HCEC 1CT (cell line): ENCODE results near the gene CAMK1D.
A peak's percentile ranks its signal among the peaks of the same experiment; 100 is the strongest.

Source experiments
- DNase-seq: peaks from one replicate; pipeline ENCODE4 v3.0.0-alpha.2; 2017

CAMK1D gene

DNA sequence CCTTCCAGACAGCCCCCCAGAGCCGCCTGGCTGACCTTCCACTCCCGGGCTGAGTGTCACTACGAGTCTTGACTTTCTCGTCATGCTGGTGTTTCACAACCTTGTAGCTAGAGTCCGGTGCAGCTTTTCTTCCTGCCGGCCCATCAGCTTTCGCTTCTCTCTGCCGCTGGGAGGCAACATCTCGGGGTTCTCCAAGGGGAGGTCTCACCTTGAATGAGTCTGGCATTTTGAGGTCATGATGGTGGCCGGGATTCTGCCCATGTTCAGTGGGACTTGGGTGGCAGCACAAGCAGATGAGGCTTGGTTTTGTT, 285.2 kb downstream of the CAMK1D start:
- DNase-seq: no peak

- DNase-seq: no peak
Observed at GRCh38 chr10:12635127-12635541, 285.8 kb downstream of the CAMK1D start.

GRCh38 chr10:12636571-12636970, 287.2 kb downstream of the CAMK1D start:
- no peak for DNase-seq

DNA sequence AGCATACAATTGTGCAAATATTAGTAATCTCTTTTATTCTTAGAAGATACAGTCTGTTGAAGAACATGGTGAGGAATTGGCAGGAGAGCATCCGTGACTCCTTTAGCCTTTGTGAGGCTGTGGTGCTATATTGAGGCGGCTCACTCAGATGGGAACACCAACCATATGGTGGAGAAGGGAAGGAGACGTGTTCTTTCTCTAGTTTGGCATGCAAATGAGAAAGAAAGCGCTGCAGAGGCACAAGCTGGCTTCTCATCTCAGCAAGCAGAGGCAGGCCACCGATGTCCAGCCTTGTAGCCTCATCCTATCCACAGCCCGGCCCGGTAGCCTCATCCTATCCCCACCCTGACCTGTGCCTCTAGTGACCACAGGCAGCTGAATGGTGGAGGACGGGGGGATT, 288.3 kb downstream of the CAMK1D start:
- DNase-seq: no peak

DNA sequence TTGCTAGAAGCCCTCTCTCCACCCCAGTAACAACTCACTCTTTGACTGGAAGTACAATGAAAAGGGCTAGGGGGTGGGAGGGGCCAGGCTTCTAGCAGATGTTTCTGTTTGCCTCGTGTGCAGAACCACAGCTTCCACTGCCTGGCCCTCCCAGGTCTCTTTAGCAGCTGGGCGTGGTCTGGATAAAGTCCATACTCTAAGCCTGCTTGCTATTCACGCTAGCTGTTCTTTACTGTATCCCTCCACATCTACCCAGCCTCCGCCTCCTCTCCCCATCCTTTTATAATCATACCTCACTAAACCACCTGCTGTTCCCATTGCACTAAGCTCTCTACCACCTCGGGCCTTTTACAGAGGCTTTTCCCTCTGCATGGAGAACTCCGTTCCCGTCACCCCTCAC, 288.8 kb downstream of the CAMK1D start:
- no peak for DNase-seq

GRCh38 chr10:12638781-12639180, 289.4 kb downstream of the CAMK1D start:
- no peak for DNase-seq

DNA sequence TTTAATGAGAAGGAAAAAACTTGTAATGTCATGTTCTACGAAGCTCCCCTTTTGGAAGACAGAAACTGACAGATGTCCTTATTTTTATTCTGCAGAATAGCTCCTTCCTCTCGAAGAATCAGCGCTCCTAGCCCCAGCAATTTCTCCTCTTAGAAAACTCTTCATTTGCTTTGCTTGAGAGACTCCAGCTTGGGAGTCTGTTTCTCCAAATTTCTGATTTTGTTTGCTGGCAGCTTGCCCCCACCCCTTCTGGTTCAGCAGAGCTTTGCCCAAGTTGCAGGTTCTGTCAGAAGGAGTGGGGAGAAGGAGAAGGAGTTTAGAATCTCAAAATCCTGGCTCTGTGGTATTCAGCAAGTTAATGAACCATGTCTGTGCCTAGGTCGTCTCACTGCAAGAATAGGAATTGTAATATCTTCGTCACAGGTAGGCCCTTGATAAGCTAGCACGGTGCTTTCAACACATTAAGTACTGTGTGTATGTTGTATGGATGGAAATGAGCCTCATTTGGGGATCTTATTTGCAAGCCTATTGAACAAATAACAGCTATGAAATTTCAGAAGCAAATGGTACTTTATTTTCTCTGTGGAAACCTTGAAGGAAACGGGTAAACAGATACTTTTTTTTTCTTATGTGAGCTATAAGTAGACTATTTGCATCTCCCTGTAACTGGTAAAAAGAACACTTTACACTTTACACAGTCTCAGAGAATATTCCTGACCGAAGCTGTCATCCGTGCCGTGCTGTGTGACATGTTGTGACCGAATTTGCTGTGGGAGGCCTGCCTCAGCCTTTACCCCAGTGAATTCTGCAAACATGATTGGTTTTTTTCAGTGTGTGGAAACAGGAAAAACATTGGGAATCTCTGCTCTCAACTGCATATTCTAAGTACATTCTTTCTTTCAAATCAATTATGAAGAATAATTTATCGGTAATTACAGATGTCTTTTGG, 290.9 kb downstream of the CAMK1D start:
- DNase-seq: no peak

GRCh38 chr10:12642036-12642435, 292.7 kb downstream of the CAMK1D start:
- DNase-seq: no peak

DNA sequence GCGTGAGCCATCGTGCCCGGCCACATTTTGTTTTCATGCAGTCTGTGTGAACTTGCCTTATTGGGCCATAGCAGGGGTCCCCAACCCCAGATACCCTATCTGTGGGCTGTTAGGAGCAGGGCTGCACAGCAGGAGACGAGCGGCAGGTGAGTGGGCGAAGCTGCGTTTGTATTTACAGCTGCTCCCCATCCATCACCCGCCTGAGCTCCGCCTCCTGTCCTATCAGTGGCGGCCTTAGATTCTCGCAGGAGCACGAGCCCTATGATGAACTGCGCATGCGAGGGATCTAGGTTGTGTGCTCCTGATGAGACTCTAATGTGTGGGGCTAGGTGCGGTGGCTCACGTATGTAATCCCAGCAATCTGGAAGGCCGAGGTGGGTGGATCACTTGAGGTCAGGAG, 293.9 kb downstream of the CAMK1D start:
- DNase-seq: no peak

DNA sequence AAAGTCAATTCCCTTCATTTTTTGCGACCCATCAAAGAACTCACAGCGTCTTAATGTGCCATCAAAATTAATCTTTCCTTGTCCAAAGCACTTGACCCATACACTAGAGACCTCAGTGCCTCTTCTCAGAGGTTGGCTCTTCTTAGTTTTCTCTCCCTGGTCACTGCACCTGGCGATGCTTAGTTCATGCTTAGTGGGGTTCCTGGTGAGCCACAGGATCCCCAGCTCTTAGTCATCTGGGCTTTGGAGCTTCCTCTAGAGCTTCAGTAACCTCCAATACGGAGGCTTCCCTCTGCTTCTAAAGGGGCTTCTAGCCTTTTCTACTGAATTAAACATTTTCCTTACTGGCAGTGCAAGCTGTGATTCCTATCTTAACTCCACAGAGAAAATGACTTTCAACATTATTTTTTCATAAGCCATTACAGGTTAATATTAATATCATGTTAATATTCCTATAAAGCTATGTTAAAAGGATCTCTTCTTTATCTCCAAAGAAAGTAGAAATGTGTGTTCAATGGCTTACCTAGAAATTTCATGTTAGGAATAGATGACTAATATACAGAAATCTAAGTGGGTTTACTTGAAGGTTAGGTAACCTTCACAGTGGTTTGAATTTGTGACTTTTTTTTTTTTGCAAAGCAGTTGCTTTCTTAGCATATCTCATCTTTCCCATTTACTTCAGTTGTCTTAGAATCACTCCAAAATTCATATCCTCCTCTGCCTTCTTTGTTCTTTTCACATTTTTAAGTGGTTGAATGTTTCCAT, 295.2 kb downstream of the CAMK1D start:
- no peak for DNase-seq

- DNase-seq: no peak
Observed at GRCh38 chr10:12645449-12645848, 296.1 kb downstream of the CAMK1D start.

DNA sequence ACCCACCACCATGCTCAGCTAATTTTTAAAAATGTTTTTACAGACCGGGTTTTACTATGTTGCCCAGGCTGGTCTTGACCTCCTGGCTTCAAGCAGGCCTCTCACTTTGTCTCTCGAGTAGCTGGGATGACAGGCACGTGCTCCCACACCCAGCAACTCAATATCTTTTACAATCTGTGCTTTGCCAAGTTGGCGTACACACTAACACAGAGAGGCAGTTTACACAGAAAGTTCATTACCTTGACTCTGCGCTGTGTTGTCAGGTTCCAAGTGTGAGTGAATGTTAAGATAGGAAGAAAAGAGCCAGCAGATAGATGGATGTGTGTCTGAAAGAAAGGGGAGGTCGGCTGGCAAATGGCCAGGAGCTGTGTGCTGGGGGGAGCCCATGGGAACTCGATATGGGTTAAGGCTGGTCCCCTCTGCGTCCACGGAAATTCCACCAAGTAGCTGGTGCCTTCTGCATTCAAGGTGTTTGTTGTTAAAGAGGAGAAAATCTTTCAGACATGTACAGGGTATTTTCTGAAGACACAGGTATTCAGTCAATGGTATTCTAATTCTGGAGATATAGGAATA, 299.8 kb downstream of the CAMK1D start:
- DNase-seq: no peak

DNA sequence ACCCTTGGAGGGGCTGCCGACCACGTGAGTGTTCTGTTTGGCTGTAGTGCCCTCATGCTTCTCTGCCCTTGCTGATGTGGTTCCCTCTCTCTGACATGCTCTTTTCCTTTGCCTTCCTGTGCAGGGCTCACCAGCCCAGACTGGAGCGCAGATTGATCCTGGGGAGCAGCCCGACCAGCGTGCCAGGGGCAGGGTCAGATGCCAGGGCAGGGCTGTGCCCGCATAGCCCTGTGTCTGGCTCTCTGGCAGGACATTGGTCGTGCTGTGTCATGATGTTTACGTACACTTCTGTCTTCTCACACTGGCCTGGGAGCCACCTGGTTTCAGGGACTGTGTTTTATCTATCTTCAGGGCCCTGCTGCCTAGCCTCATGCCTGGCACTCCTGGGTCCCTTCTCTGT, 300.8 kb downstream of the CAMK1D start:
- DNase-seq: no peak

DNA sequence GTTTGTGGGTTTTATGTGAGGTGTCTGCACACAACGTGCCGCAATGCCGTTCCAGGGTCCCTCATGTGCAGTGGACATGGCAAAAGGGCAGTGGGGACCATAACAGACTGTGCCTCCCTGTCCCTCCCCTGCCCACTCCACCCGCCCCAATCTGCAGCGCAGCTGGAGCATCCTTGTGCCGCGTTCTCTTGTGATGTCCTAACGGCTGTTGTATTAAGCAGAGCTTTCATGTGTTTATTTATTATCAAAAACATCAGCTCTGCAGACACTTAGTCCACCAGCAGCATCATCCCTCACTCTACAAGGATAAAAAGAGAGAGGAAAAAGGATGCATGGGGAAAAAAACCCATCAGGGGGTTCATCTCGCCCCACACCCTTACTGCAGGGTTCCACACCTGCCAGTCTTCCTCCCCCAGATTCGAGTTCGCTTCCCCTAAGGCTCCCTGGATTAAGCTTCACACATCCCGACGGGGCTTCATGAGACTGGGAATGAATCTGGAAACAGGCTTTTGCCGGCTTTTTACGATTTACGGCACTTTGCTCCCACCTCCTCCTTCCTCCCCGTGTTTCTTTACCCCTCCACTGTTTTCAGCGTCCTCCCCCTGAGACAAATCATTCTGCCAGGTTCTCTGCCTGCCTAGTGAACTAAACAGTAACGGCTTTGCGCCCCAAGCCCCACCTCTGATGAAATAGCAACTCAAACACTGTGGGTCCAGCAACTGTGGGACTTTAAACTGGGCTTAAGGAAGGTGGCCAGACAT, 301.4 kb downstream of the CAMK1D start:
- DNase-seq: no peak

- DNase-seq: no peak
Observed at GRCh38 chr10:12655940-12656339, 306.6 kb downstream of the CAMK1D start.

DNA sequence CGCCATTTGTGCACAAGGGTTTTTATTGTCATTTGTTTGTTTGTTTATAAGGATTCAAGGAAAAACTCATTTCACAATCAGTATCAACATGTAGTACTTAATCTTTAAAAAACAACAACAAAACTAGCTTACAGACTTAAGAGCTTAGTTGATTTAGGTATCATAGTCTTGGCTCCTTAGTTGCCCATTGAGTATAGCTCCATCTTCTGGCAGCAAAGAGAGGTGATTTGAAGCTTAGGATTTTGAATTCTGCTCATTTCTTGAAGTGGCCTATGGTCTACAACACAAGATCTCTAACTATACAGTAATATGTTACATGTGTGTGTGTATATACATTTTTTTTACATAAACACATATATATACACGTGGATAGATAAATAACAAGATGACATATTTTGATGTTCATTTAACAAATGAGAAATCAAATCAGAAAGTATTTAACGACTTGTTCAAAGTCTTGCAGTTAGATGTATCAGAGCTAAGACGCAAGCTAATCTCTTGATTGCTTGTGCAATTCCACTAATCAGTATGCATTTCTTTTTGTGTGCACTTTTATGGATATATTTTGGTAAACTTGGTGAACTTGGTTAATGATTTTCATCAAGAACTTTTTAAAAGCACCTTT, 307.3 kb downstream of the CAMK1D start:
- DNase-seq: peak; percentile 58

DNA sequence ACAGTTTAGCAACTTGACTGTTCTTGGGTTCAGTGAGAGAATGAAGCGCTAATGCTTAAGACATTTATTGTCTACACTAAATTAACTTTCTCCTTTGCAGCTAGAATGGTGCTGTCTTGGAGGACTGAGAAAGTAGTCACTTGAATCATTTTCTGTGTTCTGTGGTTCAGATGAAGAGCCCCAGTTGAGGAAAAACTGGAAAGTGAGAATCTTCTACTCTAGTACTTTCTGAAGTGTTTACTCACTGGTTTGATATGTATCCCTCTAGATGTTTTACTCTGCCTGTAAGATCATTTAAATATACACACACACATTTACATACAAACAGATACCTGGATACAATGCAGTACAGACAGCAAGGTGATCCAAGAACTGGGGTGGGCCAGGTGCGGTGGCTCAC, 308.1 kb downstream of the CAMK1D start:
- DNase-seq: no peak

DNA sequence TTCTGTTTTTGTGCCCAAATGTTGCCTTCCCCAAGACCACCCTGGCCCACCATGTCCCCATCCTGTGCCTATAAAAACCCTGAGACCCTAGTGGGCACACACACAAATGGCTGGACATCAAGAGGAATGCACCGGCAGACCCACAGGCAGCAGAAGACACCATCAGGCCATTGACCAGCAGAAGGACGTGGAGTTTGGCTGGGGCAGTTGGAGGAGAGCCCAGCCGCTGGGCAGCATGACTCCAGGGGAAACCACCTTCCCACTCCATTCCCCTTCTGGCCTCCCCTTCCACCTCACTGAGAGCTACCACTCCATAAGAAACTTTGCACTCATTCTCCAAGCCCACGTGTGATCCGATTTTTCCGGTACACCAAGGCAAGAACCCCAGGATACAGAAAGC, 309.2 kb downstream of the CAMK1D start:
- DNase-seq: no peak

DNA sequence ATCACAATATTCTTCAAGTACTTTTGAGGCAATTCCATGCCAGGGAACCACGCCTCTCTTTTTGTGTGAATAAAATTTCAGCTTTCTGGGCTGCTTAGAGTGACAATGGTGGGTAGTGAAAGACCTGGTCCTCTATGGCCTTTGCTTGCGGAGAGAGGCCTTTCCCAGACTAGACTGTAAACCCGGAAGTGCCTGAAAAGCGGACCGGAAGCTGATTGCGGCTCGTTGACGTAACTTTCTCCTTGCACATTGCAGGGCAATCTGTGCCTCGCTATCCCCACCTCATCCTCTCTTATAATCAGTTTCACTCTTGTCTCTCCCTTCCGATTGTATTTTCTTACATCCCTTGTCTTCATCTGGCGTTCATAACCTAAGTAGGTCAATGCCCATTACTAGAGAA, 310.4 kb downstream of the CAMK1D start:
- no peak for DNase-seq

DNA sequence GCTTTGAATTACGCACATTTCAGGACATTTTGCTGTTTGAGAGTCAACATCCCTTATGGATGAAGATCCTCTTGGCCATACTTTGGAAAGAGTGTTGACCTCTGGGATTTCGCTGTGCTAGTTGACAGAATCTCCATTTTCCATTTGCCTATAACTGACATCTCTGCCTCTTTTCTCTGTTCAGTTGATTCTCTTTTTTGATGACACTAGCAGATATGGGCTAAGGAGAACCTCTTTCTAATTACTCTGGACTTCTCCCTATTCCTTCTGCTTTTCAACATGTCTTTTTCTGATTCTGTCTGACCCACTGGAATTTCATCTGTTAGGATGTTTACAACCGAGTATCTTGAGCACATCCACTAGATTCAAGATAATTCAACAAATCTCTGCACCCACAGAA, 311.5 kb downstream of the CAMK1D start:
- DNase-seq: no peak

- no peak for DNase-seq
Observed at GRCh38 chr10:12661671-12662070, 312.3 kb downstream of the CAMK1D start.

GRCh38 chr10:12663863-12664262, 314.5 kb downstream of the CAMK1D start:
- DNase-seq: no peak

DNA sequence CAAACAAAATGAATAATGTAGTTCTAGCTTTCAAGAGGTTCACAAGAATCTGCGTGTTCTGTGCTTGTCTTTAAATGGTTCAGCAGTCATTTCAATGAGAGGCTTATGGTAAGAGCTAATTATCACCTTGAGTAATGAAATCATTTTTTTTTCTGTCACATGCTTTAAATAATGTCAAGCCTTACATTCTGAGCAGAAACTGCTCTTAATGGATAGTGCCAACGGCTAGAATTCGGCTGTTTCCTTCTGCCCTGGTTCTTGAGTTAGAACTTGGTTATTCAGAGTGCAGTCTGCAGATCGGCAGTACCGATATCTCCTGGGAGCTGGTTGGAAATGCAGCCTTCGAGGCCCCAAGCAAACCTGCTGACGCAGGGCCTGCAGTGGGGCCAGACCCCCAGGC, 316.2 kb downstream of the CAMK1D start:
- no peak for DNase-seq
